Activated T-helper 1 cell treated with Interleukin-2 at 50 U/mL for 16 hours (primary cell): ENCODE results near the gene ARHGAP8.
"Not testable (repeated sequence)": the region's sequence is repeated elsewhere in the genome, so short reads cannot be mapped to it uniquely, and the experiment has no call there.

ENCODE experiments used
- DNase-seq: peaks from one replicate; pipeline ENCODE4 v3.0.0-alpha.2; 2020; ENCODE audit warnings: low read depth

The ARHGAP8 gene

DNA sequence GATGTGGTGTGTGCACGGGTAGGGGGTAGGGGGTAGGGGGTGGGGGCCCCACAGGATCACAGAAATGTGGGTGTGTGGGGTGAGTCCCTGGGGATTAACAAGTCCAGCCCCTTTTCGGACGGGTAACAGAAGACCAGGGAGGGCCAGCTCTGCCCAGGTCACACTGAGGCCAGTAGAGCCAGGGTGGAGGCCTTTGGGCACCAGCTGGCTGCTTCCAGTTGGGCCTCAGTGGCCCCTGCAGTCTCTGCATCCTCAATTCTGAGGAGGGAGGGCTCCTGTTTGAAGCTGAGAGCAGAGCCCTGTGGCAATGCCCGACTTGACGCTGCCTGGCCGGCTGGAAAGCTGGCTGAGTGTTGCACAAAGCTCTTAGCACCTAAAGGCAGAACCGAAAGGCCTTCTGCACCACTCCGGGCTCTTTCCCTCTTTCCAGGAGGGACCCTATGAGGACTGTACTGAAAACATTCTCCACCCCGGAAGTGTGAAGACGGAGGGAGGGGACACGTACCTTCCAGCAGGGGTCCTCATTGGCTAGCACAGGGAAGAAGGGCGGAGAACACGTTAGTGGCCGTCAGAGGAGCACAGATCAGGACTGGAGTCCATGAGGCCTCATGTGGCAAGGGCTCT lies 137.0 kb downstream of the ARHGAP8 start:
- DNase-seq, result no peak

DNA sequence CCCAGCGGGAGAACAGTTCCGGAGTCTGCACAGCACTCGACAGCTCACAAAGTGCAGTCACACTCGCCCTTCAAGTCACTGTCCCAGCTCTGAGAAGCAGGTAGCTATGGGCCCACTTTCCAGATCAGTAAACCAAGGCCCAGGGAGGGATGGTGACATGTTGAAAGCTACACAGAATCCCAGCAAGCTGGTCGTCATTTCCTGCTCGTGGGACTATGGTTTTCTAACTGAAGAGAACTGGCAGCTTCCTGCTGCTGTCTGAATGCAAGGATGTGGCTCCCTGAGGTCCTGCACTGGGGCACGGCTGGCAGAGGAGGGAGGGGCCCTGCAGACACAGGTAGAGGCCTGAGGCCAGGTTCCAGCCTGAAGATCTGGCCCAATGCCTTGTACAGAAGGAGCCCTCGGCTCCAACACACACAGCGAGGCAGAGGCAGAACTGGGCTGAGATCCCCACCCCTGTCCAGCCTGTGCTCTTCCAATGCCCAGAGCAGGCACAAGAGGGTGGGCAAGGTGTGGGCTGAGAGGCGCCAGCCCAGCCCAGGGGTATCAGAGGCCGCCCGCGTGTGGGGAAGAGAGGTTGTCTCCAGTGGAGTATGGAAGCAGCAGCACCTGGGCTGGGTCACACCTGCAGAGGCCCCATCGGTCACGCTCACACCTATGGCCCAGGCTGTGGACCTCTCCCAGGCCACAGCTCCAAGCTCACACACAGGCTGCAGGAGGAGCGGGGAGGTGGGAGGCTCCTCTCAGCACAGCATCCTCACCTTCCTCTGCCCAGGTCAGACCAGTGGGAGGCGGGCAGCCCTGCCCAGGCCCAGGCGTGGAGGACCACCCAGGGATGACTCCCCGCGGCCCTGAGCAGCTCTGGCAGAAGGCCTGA lies 138.3 kb downstream of the ARHGAP8 start:
- DNase-seq, result no peak

DNA sequence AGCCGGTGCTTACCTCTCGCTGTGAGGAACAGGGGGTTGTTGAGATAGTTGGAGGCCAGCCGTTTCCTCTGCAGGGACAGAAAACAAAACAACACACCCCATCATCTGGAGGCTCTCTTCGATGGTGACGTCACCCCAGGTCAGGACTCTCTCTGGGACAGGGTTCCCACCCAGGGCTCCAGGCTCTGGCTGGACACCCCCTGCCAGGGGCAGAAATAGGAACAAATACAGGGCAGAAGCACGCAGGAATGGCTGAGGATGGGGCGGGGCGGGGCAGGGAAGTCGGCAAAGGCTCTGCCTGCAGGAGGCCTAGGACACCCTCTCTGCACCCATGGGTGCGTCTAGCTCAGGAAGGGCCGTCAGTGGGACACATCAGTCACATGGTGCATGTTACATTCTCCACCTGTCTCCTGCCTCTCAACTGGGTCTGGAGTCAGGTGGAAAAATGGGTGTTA lies 138.9 kb downstream of the ARHGAP8 start:
- DNase-seq, result no peak

DNA sequence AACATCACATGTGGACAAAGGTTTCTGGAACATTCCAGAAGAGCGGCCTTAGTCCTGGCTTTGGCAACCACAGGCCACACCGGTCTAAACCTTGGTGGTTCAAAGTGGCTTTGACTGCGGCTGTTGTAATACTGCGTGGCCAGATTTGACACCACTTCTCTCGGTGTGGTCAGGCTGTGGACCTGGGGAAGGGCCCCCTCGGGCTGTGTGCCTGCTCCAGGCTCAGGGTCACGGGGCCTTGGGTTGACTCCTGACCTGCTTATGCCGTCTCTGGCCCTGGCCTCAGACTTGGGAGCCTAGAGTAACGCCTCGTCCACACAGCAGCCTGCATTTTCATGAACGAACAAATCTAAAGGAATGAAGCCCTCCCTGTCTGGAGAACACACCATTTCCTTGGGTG lies 139.4 kb downstream of the ARHGAP8 start:
- DNase-seq, result no peak

DNA sequence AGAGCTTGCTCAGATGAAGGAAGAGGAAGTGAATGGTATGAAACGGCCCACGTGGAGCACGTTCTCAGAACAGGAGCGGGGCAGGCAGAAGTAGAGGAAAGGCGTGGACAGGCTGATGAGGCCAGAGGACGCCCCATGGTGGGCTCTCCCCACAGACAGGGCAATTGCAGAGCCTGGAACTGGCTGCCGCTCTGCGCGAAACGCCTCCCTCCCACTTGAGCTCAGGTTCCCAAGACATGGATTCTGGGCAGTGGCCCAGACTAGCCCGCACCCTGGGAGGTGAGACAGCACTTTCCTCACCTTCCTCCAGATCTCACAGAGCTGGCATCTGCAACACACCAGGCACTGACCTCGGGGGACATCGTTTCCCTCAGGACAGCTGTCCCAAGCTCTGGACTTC lies 139.9 kb downstream of the ARHGAP8 start:
- DNase-seq, result no peak

DNA sequence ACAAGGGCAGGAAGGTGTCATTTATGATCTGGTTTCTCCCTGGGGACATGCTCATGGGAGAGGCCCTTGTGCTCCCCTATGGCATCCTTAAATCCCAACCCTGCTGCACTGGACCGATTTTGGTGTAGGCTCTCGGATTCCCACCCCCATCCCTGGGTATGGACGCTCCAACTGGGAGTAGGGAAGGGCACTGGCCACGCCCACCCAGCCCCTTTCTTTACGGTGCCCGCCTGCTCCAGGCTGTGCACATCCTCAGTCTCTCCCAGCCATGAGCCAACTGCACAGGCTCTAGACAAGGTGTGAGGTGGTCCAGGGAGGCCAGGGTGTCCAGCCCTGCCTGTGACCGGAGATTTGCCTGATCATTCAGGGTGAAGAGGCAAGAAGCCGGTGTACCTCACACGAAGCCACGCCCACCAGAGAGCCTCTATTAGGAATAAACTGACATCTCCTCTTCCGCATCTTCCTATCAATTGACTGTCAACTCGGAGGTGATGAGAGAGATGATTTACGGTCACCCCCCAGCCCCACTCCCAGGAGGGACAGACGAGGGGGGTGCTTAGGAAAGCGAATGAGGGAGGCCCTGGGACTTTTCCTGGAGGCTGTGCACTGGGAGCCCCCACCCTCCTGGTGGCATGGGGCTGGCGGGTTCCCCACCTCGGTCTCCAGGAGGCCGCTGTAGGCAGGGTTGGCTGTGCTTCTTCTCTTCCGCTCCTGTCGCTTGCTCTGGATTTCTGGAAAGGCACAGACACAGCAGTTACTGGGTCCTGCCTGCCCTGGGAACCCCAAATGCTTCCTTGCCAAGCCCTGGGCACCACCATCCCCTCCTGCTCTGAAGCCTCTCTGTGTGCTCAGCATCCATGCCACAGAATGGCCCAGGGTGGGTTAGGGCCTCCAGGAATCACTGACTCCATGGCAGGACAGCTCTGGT lies 140.7 kb downstream of the ARHGAP8 start:
- DNase-seq, result no peak

DNA sequence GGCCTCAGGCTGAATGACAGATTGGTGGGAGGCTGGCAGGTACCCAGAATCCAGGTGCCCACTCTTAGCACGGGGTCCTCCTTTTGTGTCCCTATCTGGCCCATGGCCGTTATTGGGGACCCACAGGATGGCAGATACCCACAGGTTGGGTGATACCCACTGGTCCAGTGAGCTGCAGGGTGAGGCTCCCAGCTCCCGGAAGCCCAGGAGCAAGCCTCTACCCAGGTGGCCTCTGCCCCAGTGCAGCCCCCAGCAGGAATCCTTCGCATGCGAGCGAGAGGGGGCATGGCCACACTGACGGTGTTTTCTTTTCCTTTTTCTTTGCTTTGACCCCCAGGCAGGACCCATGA lies 141.3 kb downstream of the ARHGAP8 start:
- no peak for DNase-seq

DNA sequence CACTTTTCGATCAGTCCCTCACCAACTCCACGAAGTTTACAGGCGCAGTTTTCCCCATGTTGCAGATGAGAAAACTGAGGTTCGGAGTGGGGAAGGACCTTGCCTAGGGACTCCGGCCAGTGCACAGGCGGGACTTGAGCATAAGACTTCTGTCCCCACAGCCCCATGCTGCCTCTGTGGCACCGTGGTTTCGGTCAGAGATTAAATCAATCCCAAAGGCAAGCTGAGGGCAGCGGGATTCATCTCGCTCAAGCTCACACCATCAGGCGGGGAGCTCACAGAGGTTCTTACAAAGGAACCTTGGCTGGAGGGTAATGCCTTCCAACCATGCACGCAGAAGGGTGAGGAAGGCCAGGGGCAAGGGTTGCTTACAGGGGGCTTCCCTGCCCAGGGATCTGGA lies 141.9 kb downstream of the ARHGAP8 start:
- no peak for DNase-seq

DNA sequence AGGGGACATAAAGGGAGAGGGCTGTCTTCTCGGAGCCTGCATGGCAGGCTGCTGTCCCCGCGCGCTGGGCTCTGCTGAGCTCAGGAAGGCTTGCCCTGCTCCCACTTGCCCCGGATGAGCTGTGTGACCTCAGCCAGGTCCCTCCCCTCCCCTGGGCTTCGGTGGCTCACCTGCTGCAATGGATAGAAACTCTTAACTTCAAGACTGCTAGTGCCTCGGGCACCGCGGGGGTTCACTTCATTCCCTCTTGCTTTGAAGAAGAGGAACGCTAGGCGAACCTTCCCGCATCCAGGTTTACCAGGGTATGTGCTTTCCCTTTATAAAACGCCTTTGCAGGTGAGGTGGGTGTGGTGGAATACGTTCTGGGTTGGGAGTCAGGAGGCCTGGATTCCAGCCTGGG lies 142.4 kb downstream of the ARHGAP8 start:
- no peak for DNase-seq

DNA sequence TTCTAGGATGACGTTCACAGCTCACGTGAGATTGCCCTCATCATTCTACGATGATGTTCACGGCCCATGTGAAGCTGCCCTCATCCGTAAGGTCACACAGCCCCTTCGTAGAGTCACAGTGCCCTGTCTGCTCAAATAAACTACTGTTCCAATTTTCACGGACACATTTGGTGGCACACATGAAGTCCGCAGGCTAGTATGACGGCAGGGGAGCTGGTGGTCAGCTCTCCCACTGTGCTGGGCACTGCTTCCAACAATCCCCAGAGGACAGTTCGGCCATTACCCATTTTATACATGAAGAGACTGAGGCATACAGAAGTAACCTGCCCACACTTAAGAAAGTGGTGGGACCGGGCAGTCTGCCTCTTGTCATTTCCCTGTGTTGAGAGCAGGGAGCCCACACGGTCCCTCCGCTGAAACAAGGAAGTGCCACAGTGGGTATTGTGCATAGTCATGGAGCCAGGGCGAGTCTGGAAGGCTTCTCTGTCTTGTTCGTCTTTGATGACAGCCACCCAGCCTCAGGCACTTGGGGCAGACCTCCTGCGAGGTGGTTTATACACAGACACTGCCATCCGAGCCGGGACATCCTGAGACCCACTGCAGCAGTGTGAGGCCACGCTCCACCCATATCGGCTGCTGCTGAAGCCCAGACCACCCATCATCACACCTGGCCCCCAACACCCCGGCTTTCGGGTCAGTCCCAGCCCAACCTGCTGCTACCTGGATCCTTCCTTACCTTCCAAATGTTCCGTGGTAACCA lies 143.1 kb downstream of the ARHGAP8 start:
- DNase-seq, result no peak

DNA sequence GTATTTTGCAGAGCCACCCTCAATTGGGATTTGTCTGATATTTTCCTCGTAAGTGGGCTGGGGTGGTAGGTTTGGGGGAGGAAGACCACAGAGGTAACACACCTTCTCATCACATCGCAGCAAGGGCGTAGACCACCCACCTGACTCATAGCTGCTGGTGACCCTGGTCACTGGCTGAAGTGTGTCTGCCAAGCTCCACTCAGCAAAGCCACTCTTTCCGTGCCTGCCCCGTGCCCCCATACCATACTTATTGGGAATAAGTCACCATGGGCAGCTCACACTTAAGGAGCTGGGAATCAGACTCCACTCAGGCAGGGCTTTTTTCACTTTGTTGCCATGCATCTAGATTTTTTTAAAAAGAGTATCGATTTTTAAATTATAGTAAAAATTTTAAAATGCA lies 145.9 kb downstream of the ARHGAP8 start:
- no peak for DNase-seq

DNA sequence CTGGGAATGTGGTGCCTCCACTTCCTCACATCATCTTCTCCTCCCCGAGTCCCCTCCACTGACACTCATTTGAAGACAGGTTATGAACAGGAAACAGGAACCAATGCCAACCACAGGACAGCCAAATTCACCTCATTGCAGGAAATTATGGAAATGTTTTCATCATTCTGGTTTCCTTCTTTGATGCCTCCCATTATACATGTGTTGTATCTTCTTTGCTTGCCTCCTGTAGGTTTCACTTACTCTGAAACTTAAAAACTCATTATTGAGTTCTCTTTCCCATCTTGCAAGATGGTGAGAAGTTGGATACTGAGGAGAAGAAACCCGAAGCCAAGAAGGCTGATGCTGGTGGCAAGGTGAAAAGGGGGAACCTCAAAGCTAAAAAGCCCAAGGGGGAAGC lies 148.9 kb downstream of the ARHGAP8 start:
- no peak for DNase-seq

DNA sequence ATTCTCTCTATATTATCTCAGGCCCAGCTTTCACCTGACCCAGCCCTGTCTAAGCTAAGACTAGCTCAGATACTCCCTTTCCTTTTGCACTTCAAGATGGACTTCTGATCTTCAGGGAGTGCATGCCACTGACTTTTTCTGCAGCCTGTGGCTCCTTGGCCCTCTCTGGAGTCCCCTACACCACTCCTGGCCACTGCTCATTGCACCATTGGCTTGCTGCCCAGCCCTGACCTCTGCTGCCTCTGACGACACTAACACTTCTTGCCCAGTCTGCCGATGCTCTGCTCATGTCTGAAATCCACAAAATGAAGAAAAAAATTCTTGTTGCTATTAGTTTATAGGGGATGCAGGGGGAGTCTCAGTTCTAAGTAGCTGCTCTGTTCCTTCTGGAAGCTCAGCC lies 150.8 kb downstream of the ARHGAP8 start:
- DNase-seq, result not testable (repeated sequence)

DNA sequence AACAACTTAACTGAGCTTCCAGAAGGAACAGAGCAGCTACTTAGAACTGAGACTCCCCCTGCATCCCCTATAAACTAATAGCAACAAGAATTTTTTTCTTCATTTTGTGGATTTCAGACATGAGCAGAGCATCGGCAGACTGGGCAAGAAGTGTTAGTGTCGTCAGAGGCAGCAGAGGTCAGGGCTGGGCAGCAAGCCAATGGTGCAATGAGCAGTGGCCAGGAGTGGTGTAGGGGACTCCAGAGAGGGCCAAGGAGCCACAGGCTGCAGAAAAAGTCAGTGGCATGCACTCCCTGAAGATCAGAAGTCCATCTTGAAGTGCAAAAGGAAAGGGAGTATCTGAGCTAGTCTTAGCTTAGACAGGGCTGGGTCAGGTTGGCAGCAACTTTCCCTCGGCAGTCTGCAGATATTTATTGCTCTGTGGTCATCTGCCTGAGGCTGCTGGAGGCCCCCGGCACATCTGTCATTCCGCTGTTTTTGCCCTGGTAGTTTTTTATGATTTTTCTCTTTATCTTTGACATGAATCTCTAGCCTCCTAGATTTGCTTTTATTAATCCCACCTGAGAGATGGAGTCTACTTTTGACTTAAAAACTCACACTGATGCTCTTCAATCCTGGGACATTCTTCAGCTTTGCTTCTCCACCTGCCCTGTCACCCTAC lies 152.2 kb downstream of the ARHGAP8 start:
- DNase-seq, result not testable (repeated sequence)

DNA sequence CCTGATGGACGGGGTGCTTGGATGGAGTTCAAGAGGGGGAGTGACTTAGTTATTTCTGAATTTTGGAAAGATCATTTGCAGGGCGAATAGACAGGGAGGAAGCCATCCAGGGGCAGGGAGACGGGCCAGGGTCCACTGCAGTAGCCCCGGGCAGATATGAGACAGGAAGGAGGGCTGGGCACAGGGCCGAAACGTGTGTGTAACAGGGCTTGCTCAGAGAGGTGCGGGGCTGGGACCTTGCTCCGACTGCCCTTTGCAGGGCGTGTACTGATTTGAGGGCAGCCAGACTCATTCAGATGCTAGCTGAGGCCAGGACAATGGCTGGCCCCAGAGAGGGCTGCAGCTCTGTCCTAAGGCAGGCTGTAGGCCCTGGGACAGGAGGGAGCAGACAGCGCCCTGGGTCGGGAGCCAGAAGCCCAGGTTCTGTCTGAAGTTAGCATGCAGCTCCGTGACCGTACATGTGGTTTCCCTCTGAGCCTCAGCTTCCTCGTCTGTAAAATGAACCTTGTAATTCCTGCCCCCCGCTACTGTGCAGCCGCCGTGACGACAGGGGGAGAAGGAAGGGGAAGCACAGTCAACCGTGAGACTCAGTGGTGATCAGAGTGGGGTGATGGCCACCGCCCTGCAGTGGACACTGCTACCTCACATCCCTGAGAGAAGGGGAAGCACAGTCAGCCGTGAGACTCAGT lies 154.0 kb downstream of the ARHGAP8 start:
- no peak for DNase-seq

DNA sequence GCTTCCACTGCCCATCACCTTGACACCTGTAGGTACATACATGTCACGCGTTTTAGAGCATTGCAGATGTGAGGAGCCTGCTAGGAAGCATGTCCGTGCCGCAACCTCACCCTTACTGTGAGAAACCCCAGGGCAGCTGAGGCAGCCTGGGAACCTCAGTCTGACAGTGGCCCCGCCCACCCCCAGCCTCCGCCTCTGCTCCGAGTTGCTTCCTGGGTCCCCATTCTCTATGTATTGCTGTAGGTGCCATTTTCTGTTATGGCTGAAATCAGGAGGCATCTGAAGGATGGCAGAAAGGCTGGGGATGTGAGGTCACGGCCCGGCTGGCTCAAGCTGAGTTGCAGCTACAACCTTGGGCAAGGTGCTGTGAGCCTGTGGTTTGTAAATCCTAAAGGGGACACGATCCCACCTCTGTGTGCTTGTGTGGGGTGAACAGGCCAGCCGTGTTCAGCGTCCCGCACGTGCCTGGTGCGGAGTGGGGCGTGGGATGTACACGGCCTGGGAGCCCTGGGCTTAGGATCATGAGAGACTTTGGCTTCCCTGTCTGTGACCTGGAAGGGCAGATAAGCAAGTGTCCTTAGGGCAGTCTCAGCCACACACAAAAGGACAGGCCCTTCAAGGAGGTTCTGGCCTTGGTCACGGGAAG lies 154.7 kb downstream of the ARHGAP8 start:
- DNase-seq, result no peak

DNA sequence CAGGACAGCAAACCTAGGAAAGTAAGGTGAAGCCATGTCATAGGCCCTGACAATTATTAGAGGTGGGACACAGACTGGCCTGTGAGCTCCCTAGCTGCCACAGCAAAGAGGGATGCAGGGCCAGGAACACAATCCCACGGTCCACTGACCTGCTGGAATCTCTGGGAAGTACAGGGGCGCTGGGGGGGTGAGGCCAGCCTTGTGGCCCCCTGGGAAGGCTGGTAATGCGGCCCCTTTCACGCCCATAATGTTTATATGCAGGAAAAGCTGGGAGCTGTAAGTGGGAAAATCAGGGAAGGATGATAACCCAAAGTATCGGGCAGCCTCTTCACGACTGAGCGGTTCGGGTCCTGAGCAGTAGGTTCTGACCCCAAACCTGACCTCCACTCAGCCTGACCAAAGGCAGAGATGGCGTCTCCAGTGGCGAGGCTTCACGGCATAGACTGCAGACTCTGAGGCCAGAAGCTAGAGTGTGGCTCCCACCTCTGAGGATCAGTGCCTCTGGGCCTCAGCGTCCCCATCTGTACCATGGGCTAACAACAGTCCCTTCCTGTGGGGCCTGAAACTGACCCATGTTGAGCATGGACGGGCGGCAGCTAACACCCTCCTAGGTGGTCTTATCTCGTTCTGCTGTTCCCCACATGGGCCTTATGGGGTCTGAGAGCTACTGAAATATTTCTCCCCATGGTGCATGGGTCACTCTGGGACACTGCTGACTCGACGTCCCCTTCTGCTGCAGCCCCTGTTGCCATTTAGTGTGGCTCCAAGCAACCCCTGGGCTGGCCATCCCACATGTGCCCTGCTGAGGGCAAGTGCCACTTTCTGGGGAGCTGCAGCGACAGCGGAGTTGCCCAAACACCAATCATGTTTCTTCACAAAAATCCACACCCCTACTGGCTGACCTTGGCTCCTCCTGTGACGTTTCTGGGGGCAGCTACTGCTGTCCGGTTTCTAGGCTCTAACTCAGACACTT lies 155.7 kb downstream of the ARHGAP8 start:
- DNase-seq, result no peak

DNA sequence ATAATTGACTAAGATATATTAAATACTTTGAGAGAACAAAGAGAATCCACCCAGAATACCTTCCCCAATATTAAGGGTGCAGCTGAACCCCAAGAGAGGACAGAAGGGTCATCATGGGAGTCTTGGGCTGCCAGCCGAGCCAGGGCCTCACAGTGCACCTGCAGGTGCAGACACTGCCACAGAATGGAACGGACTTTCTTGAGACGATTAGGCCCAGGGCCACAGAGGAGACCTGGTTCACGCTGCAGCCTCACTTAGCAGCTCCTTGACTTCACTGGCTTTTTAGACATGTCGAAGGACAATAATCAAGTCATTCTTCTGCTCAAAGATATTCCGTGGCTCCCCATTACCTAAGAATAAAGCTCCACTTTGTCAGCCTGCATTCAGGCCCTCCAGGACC lies 156.9 kb downstream of the ARHGAP8 start:
- DNase-seq, result no peak
